SU-DHL-6 (cell line): ENCODE measurements around the gene SLC25A44.

ENCODE experiments used
- H2AFZ ChIP-seq: fragments of 200-600 bp; sonication (generic); 2 replicates; pipeline ENCODE4 v1.6.1; 2014; ENCODE audit warnings: low read depth, mild to moderate bottlenecking, moderate library complexity, mixed read lengths, antibody characterized with exemption, low read length; ENCODE audit not compliant: severe bottlenecking
- H3F3A ChIP-seq: fragments of 200-600 bp; shearing (Covaris generic); 2 replicates; pipeline ENCODE4 v1.6.0; 2016; ENCODE audit warnings: antibody characterized with exemption, mild to moderate bottlenecking; ENCODE audit not compliant: insufficient read depth
- H3K27ac ChIP-seq: fragments of 200-600 bp; sonication (generic); 2 replicates; pipeline ENCODE4 v1.5.1; 2016; ENCODE audit warnings: low read depth, mild to moderate bottlenecking, low read length, moderate library complexity, mixed read lengths
- H3K27me3 ChIP-seq: fragments of 200-600 bp; sonication (generic), shearing (Covaris generic); 2 replicates; pipeline ENCODE4 v1.6.0; 2014; ENCODE audit warnings: mild to moderate bottlenecking, low read length
- H3K36me3 ChIP-seq: fragments of 200-600 bp; sonication (generic); 2 replicates; pipeline ENCODE4 v1.6.1; 2014; ENCODE audit warnings: mild to moderate bottlenecking, low read length, mixed read lengths
- H3K4me2 ChIP-seq: fragments of 300-600, 200-600 bp; shearing (Covaris generic), sonication (generic); 2 replicates; pipeline ENCODE4 v1.6.0; 2014; ENCODE audit warnings: low read length, low read depth, mild to moderate bottlenecking; ENCODE audit not compliant: poor library complexity, severe bottlenecking
- H3K4me3 ChIP-seq: fragments of 200-600 bp; sonication (generic); 2 replicates; pipeline ENCODE4 v1.5.1; 2014; ENCODE audit warnings: antibody characterized with exemption, low read length, mild to moderate bottlenecking, mixed read lengths; ENCODE audit not compliant: insufficient read depth, poor library complexity, severe bottlenecking
- H3K79me2 ChIP-seq: fragments of 200-600 bp; sonication (generic); 2 replicates; pipeline ENCODE4 v1.6.1; 2014; ENCODE audit warnings: mild to moderate bottlenecking, low read length, moderate library complexity; ENCODE audit not compliant: insufficient read depth
- H3K9ac ChIP-seq: fragments of 200-600 bp; sonication (generic); 2 replicates; pipeline ENCODE4 v1.7.0; 2014; ENCODE audit warnings: mild to moderate bottlenecking, low read length
- H3K9me2 ChIP-seq: fragments of 200-600 bp; sonication (generic); replicated peaks from 2 replicates; pipeline ENCODE4 v1.6.1; 2014; ENCODE audit warnings: low read length; ENCODE audit not compliant: insufficient read depth
- H3K9me3 ChIP-seq: fragments of 200-600 bp; sonication (generic); 2 replicates; pipeline ENCODE4 v1.6.1; 2014; ENCODE audit warnings: low read length, mixed read lengths; ENCODE audit not compliant: insufficient read depth
- H4K20me1 ChIP-seq: fragments of 200-600 bp; sonication (generic); 2 replicates; pipeline ENCODE4 v1.6.1; 2014; ENCODE audit warnings: low read depth, mild to moderate bottlenecking, antibody characterized with exemption, low read length, moderate library complexity, mixed read lengths
- CTCF ChIP-seq: fragments of 200-600 bp; sonication (generic); IDR thresholded peaks from one replicate; pipeline ENCODE4 v1.5.1; 2017; ENCODE audit warnings: antibody characterized with exemption, mild to moderate bottlenecking, low read length, moderate library complexity; ENCODE audit not compliant: insufficient read depth, poor library complexity, severe bottlenecking
- EZH2phosphoT487 ChIP-seq: fragments of 200-600 bp; sonication (generic), shearing (Covaris generic); conservative IDR thresholded peaks from 2 replicates; pipeline ENCODE4 v1.6.1; 2018; ENCODE audit warnings: mild to moderate bottlenecking, antibody characterized with exemption, low read length, moderate library complexity, mixed read lengths

The SLC25A44 gene

GRCh38 chr1:156191292-156191964, 2.5 kb upstream of the SLC25A44 start:
- Histone ChIP-seq H3K4me2 (no peak overlapping the region), H3K9me3 (no peaks in the 10 kb centered on the region), H3K9me2 (no peaks in the 10 kb centered on the region), H2AFZ (no peak overlapping the region), H3K79me2 (peaks cover 25% of the 10 kb centered on the region), H3F3A (peaks cover 11% of the 10 kb centered on the region), H3K27ac (no peak overlapping the region), H3K36me3 (no peaks in the 10 kb centered on the region), H3K27me3 (no peaks in the 10 kb centered on the region), H4K20me1 (no peaks in the 10 kb centered on the region), H3K4me3 (no peak overlapping the region), H3K9ac (no peak overlapping the region)
- TF ChIP-seq EZH2phosphoT487 (no peak), CTCF (no peak)

GRCh38 chr1:156193208-156193487, 756 bp upstream of the SLC25A44 start:
- Histone ChIP-seq H3K27ac (peak overlapping the region; percentile 66), H3K79me2 (peaks cover 41% of the 10 kb centered on the region), H3F3A (peaks cover 11% of the 10 kb centered on the region), H3K4me3 (peak overlapping the region; percentile 62), H3K9me3 (no peaks in the 10 kb centered on the region), H4K20me1 (no peaks in the 10 kb centered on the region), H3K9me2 (no peaks in the 10 kb centered on the region), H3K4me2 (peak overlapping the region; percentile 59), H3K9ac (peak overlapping the region; percentile 87), H2AFZ (peak overlapping the region; percentile 78), H3K27me3 (no peaks in the 10 kb centered on the region), H3K36me3 (no peaks in the 10 kb centered on the region)
- TF ChIP-seq EZH2phosphoT487: no peak
- TF ChIP-seq CTCF: no peak

- H3K27me3 ChIP-seq: no peaks in the 10 kb centered on the region
- TF ChIP-seq EZH2phosphoT487: no peak
- no peak for TF ChIP-seq CTCF
- H3K9ac ChIP-seq: peak overlapping the region; percentile 87
- no peaks in the 10 kb centered on the region for H3K9me3 ChIP-seq
- H3K9me2 ChIP-seq: no peaks in the 10 kb centered on the region
- H3K4me2 ChIP-seq: peak overlapping the region; percentile 65
- H3K36me3 ChIP-seq: no peaks in the 10 kb centered on the region
- no peaks in the 10 kb centered on the region for H4K20me1 ChIP-seq
- H3K27ac ChIP-seq: peak overlapping the region; percentile 22; the same call in 1 of the 2 replicates
- H2AFZ ChIP-seq: no peak overlapping the region
- peaks cover 11% of the 10 kb centered on the region for H3F3A ChIP-seq
- peak overlapping the region; percentile 92 for H3K4me3 ChIP-seq
- H3K79me2 ChIP-seq: peaks cover 52% of the 10 kb centered on the region
These were observed 372 bp downstream of the SLC25A44 start for GRCh38 chr1:156194300-156194652.
